GM12878 (cell line): ENCODE data around the gene PAX5. TPM values are rescaled to one million over a fixed set of nuclear protein-coding genes. Genes with fewer than 3 reads are reported as not detected.

Experiments used
- ATAC-seq: fragments of 200-7000 bp; cut with Tn5 transposase; 3 replicates; pipeline ENCODE4 v1.9.1; 2020; ENCODE audit warnings: mild to moderate bottlenecking, moderate library complexity
- BruUV-seq: library from RNA; stranded (reverse); fragments of 400-500 nt; replicated peaks from 2 replicates; lab custom pipeline; 2021; lab: Mats Ljungman, UMichigan
- CTCF ChIA-PET: fragments of 300-600 bp; sonication (Branson Sonifier 250); formaldehyde crosslinking; extraction: SDS; loops from one replicate; lab custom pipeline; 2021; ENCODE audit warnings: inconsistent platforms; lab: Yijun Ruan, JAX
- POLR2A ChIA-PET: fragments of 350-600 bp; formaldehyde crosslinking; extraction: SDS; loops from one replicate; lab custom pipeline; 2021; ENCODE audit warnings: inconsistent platforms; lab: Charles Lee
- RAD21 ChIA-PET: fragments of 300-600 bp; sonication (Branson Sonifier 250); formaldehyde crosslinking; loops from one replicate; lab custom pipeline; 2023; ENCODE audit warnings: antibody characterized with exemption; ENCODE audit not compliant: unreplicated experiment; lab: Charles Lee
- SMC1A ChIA-PET: fragments of 300-600 bp; sonication (Branson Sonifier 250); formaldehyde crosslinking; loops from one replicate; lab custom pipeline; 2023; ENCODE audit not compliant: unreplicated experiment, uncharacterized antibody; lab: Charles Lee
- DNase-seq: peaks from one replicate; pipeline ENCODE4 v3.0.0-alpha.2; 2011; ENCODE audit warnings: low read depth, low spot score
- FAIRE-seq: peaks from 3 replicates; lab custom pipeline; 2011; peaks lifted over from hg19 to GRCh38; lab: Jason Lieb, UNC
- H2AFZ ChIP-seq: 2 replicates; pipeline ENCODE4 v1.6.0; 2011; ENCODE audit warnings: low read depth, low read length, control low read depth; ENCODE audit not compliant: control insufficient read depth
- H3K27ac ChIP-seq: 2 replicates; pipeline ENCODE4 v1.5.1; 2011; ENCODE audit warnings: control low read depth; ENCODE audit not compliant: control insufficient read depth, insufficient read depth
- H3K27me3 ChIP-seq, 2 experiments: replicated peaks in 1 of 2; 2 replicates each; pipeline versions ENCODE4 v1.6.0 to v1.6.1; 2011; ENCODE audit warnings: low read length in 1 of 2; ENCODE audit not compliant: control insufficient read depth in 2 of 2, insufficient read depth in 2 of 2
- H3K36me3 ChIP-seq, 2 experiments: 2 replicates each; pipeline ENCODE4 v1.5.1; 2011; ENCODE audit warnings: low read length in 1 of 2; ENCODE audit not compliant: control insufficient read depth in 2 of 2, insufficient read depth in 2 of 2
- H3K4me1 ChIP-seq: 2 replicates; pipeline ENCODE4 v1.6.1; 2011; ENCODE audit warnings: mild to moderate bottlenecking, low read length, moderate library complexity, mixed read lengths; ENCODE audit not compliant: control insufficient read depth, insufficient read depth
- H3K4me2 ChIP-seq: 2 replicates; pipeline ENCODE4 v1.6.0; 2011; ENCODE audit warnings: control low read depth; ENCODE audit not compliant: control insufficient read depth, insufficient read depth
- H3K4me3 ChIP-seq: fragments of 200-600 bp; sonication (generic); 2 replicates; pipeline ENCODE4 v1.5.1; 2016
- H3K79me2 ChIP-seq: 2 replicates; pipeline ENCODE4 v1.6.0; 2011; ENCODE audit warnings: low read length; ENCODE audit not compliant: control insufficient read depth, insufficient read depth
- H3K9ac ChIP-seq: 2 replicates; pipeline ENCODE4 v1.8.0; 2011; ENCODE audit warnings: low read length, control low read depth, mixed read lengths; ENCODE audit not compliant: control insufficient read depth, insufficient read depth
- H3K9me3 ChIP-seq: replicated peaks from 3 replicates; pipeline ENCODE4 v1.5.1; 2011; ENCODE audit warnings: mild to moderate bottlenecking, low read length; ENCODE audit not compliant: control insufficient read depth, insufficient read depth
- H4K20me1 ChIP-seq: 2 replicates; pipeline ENCODE4 v1.6.0; 2011; ENCODE audit not compliant: control insufficient read depth, insufficient read depth
- ASH2L ChIP-seq: fragments of 300-600, 200-600 bp; sonication (generic); IDR thresholded peaks from 2 replicates; pipeline ENCODE4 v1.6.1; 2017; ENCODE audit warnings: low read depth, mild to moderate bottlenecking, borderline replicate concordance
- ATF7 ChIP-seq: fragments of 450-650 bp; IDR thresholded peaks from 2 replicates; pipeline ENCODE4 v1.6.1; 2016; ENCODE audit warnings: low read depth, mild to moderate bottlenecking
- CHD4 ChIP-seq: fragments of 200-600 bp; sonication (generic); IDR thresholded peaks from 2 replicates; pipeline ENCODE4 v1.6.1; 2016; ENCODE audit warnings: mild to moderate bottlenecking
- EZH2 ChIP-seq: IDR thresholded peaks from 2 replicates; pipeline ENCODE4 v1.6.1; 2012; ENCODE audit warnings: low read depth, mild to moderate bottlenecking, control low read depth, inconsistent platforms, low read length, borderline replicate concordance; ENCODE audit not compliant: control insufficient read depth
- HDAC2 ChIP-seq: fragments of 200-600 bp; sonication (generic); IDR thresholded peaks from 2 replicates; pipeline ENCODE4 v1.6.1; 2017
- IKZF1 ChIP-seq: fragments of 450-650 bp; conservative IDR thresholded peaks from 2 replicates; pipeline ENCODE4 v1.6.1; 2017; ENCODE audit warnings: antibody characterized with exemption, mild to moderate bottlenecking
- IKZF2 ChIP-seq, 2 experiments: fragments of 450-650 bp; IDR thresholded peaks; 2 replicates each; pipeline ENCODE4 v1.6.1; 2017; ENCODE audit warnings: mild to moderate bottlenecking in 2 of 2, moderate library complexity in 2 of 2
- IRF3 ChIP-seq: fragments of 450-650 bp; IDR thresholded peaks from 2 replicates; pipeline ENCODE4 v1.6.1; 2014; ENCODE audit warnings: mild to moderate bottlenecking
- LARP7 ChIP-seq: fragments of 450-650 bp; IDR thresholded peaks from 2 replicates; pipeline ENCODE4 v1.6.1; 2017; ENCODE audit warnings: mild to moderate bottlenecking
- MEF2A ChIP-seq: IDR thresholded peaks from 2 replicates; pipeline ENCODE4 v1.6.1; 2011; ENCODE audit warnings: low read depth, mild to moderate bottlenecking, low read length, moderate library complexity; ENCODE audit not compliant: insufficient read depth
- MEF2B ChIP-seq: fragments of 450-650 bp; IDR thresholded peaks from 2 replicates; pipeline ENCODE4 v1.6.1; 2018; ENCODE audit warnings: mild to moderate bottlenecking, moderate library complexity; ENCODE audit not compliant: partially characterized antibody, poor library complexity, severe bottlenecking
- MTA3 ChIP-seq: IDR thresholded peaks from 2 replicates; pipeline ENCODE4 v1.6.1; 2012; ENCODE audit warnings: low read length, inconsistent platforms, borderline replicate concordance
- NBN ChIP-seq: fragments of 450-650 bp; IDR thresholded peaks from 2 replicates; pipeline ENCODE4 v1.6.1; 2016
- NR2C2 ChIP-seq: IDR thresholded peaks from 2 replicates; pipeline ENCODE4 v1.6.1; 2011; ENCODE audit warnings: borderline replicate concordance, low read depth; ENCODE audit not compliant: control insufficient read depth, insufficient read length
- PML ChIP-seq: IDR thresholded peaks from 2 replicates; pipeline ENCODE4 v1.6.1; 2012; ENCODE audit warnings: low read length, inconsistent platforms
- POLR2A ChIP-seq: IDR thresholded peaks from 2 replicates; pipeline ENCODE4 v1.6.1; 2011; ENCODE audit warnings: low read depth, mild to moderate bottlenecking, low read length
- POLR2AphosphoS5 ChIP-seq: IDR thresholded peaks from 2 replicates; pipeline ENCODE4 v1.6.1; 2011; ENCODE audit warnings: mild to moderate bottlenecking, low read length, inconsistent platforms
- SMARCA5 ChIP-seq: fragments of 450-650 bp; IDR thresholded peaks from 2 replicates; pipeline ENCODE4 v1.6.1; 2017; ENCODE audit warnings: mild to moderate bottlenecking
- SPI1 ChIP-seq: IDR thresholded peaks from 2 replicates; pipeline ENCODE4 v1.6.1; 2011; ENCODE audit warnings: low read depth, mild to moderate bottlenecking, low read length, moderate library complexity, borderline replicate concordance; ENCODE audit not compliant: insufficient read depth
- TBL1XR1 ChIP-seq: IDR thresholded peaks from 2 replicates; pipeline ENCODE4 v1.6.1; 2012; ENCODE audit warnings: low read depth, low read length, improper control_type of control experiment
- TCF7 ChIP-seq: IDR thresholded peaks from 2 replicates; pipeline ENCODE4 v1.6.1; 2014; ENCODE audit warnings: antibody characterized with exemption, borderline replicate concordance
- ZZZ3 ChIP-seq: IDR thresholded peaks from 2 replicates; pipeline ENCODE4 v1.6.1; 2011; ENCODE audit warnings: low read depth; ENCODE audit not compliant: control insufficient read depth, insufficient read length
- WGBS: methylation state at CpG from one replicate; pipeline ENCODE4 v1.1.6; 2016; ENCODE audit warnings: low lambda C conversion rate; ENCODE audit not compliant: insufficient replicate concordance, insufficient coverage; ENCODE audit errors: missing lambda C conversion rate; 5-methylcytosine and 5-hydroxymethylcytosine counted together
- in situ Hi-C: fragments of 300-500 bp; cut with MboI; formaldehyde crosslinking; loops from 9 replicates; pipeline ENCODE4 v1.14.3; 2018; ENCODE audit warnings: mixed read lengths
- intact Hi-C: fragments of 100-400 bp; cut with micrococcal nuclease; formaldehyde crosslinking; loops from one replicate; pipeline ENCODE4 v1.14.2; 2022; ENCODE audit not compliant: unreplicated experiment
- polyA plus RNA-seq, 11 experiments: library from polyadenylated mRNA; depleted of rRNA in 4 of 11; unstranded in 6 of 11; stranded (reverse) in 5 of 11; fragments of >200 nt; fragmentation: Nextera tagmentation in 4 of 11; fragmentation: Illumina TruSeq in 1 of 11; extraction: Ambion mirVana in 4 of 11; extraction: Trizol in 1 of 11; gene quantifications; 1 replicate in 1 of 11; 2 replicates in 10 of 11; pipeline versions ENCODE4 v1.2.1 to v1.2.3, GENCODE V29; 2011 to 2016; ENCODE audit warnings: inconsistent platforms in 2 of 11, missing spikeins in 2 of 11, low read depth in 1 of 11
- total RNA-seq, 4 experiments: library from RNA; depleted of rRNA in 3 of 4; stranded (reverse); fragments of >200 nt in 3 of 4; fragmentation: Illumina TruSeq in 1 of 4; extraction: Trizol in 1 of 4; gene quantifications; 2 replicates each; pipeline versions ENCODE4 v1.2.1 to v1.2.3, GENCODE V29; 2013 to 2021
- TF ChIP-seq, protein P1 (sequence below): fragments of 450-650 bp; IDR thresholded peaks from 2 replicates; pipeline ENCODE4 v1.6.1; 2016; ENCODE audit warnings: mild to moderate bottlenecking

PAX5 gene
- total and polyA plus RNA-seq, 10 of the 15 experiments (the other 5 are each of a cell fraction or from before 2014, with no cell fraction given), result 2.2 to 123 (median 31.9) TPM

DNA sequence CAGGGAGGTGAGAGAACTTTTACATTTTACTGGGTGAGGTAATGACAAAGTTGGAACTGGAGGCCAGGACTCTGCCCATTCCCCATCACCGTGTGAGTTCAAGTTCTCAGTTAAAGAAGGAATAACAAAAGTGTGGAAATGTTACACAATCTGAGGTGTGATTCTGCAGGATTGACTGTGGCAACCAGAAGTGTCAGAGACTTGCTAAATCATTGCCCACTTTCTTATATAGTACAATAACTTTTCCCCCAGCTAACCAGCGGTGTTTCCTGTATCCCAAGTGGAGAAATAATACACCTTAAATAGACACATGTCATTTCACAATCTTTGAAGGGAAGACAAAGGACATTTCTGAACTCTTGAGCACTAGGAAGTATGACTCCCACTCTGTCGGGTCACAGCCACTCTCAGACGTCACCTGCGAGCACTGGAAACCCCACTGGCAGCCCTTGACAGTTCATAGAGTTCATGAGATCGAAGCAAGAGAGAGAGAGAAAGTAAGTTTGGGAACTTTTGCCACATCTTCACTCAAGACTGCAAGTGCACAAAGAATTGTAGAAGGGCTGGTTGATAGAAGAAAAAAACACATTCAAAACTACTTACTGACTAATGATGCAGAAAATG, 28.4 kb downstream of the PAX5 start (continued):
- no peak for TF ChIP-seq PML
- TF ChIP-seq LARP7, result no peak
- peak; percentile 51; the same call in 1 of the 2 replicates for TF ChIP-seq ATF7
- TF ChIP-seq SPI1, result no peak
- no peak for TF ChIP-seq IRF3
- no peak for TF ChIP-seq ZZZ3
- no peak for TF ChIP-seq EZH2
- TF ChIP-seq, protein P1, sequence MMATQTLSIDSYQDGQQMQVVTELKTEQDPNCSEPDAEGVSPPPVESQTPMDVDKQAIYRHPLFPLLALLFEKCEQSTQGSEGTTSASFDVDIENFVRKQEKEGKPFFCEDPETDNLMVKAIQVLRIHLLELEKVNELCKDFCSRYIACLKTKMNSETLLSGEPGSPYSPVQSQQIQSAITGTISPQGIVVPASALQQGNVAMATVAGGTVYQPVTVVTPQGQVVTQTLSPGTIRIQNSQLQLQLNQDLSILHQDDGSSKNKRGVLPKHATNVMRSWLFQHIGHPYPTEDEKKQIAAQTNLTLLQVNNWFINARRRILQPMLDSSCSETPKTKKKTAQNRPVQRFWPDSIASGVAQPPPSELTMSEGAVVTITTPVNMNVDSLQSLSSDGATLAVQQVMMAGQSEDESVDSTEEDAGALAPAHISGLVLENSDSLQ, result peak; percentile 29; the same call in 1 of the 2 replicates
- no peak for TF ChIP-seq HDAC2

- ChIA-PET RAD21 (interaction anchor here (0.7 to 2.8 kb wide), 16 partner anchors 8 to 337 kb away, joined by 3 to 62 read pairs (median 6); no protein-coding TSS in a partner anchor), POLR2A (interaction anchor here (0.7 to 17.3 kb wide), 15 partner anchors 10 to 407 kb away, joined by 3 to 354 read pairs (median 5); partner anchors contain the start of gene PAX5), CTCF (interaction anchor here (0.8 to 9.4 kb wide), 18 partner anchors 9 to 404 kb away, joined by 3 to 140 read pairs (median 4); no protein-coding TSS in a partner anchor), SMC1A (interaction anchor here (0.6 to 12.3 kb wide), 30 partner anchors 8 to 407 kb away, joined by 3 to 227 read pairs (median 4); no protein-coding TSS in a partner anchor)
- 1% methylated on average over 5 of the region's 5 CpGs for WGBS
- Histone ChIP-seq H2AFZ (no peak overlapping the region), H3K4me3 (peak overlapping the region; percentile 27; the same call in 1 of the 2 replicates), H3K27ac (peak overlapping the region; percentile 98), H3K9ac (peak overlapping the region; percentile 67), H3K9me3 (no peaks in the 10 kb centered on the region), H3K4me2 (peak overlapping the region; percentile 84), H3K27me3 (no peaks in the 10 kb centered on the region), H3K36me3 (peaks cover 19 to 24% of the 10 kb centered on the region in 2 experiments; a peak in 3 of 4 replicates), H3K4me1 (peaks cover 92% of the 10 kb centered on the region), H3K79me2 (peaks cover 86% of the 10 kb centered on the region), H4K20me1 (no peaks in the 10 kb centered on the region)
- TSS peak; percentile 6 for BruUV-seq
- no peak for DNase-seq
- peak; percentile 47 for ATAC-seq
- intact Hi-C loops (loop anchor here (10.0 kb wide), 1 partner anchor 60 kb away; no protein-coding TSS in a partner anchor), in situ Hi-C loops (no loop called here)
- no peak for FAIRE-seq
- TF ChIP-seq POLR2A, result peak; percentile 38
- TF ChIP-seq ASH2L, result peak; percentile 64; the same call in 1 of the 2 replicates
- TF ChIP-seq NR2C2, result no peak
- no peak for TF ChIP-seq NBN
- peak; percentile 71; the same call in 1 of the 2 replicates for TF ChIP-seq MEF2A
- peak; percentile 69 for TF ChIP-seq POLR2AphosphoS5
- TF ChIP-seq MEF2B, result peak; percentile 73
- no peak for TF ChIP-seq TCF7
- TF ChIP-seq MTA3, result no peak
- TF ChIP-seq CHD4, result no peak
- TF ChIP-seq LARP7, result no peak
- TF ChIP-seq SMARCA5, result no peak
- no peak for TF ChIP-seq TBL1XR1
- TF ChIP-seq IKZF2 (IDR thresholded peaks at IDR 0.05), result peak in 1 of 2 experiments; percentile 49; a peak in 2 of 4 replicates
- peak; percentile 52 for TF ChIP-seq IKZF1
Observed at GRCh38 chr9:37004424-37004935, 29.6 kb downstream of the PAX5 start.
